Endothelial cell of umbilical vein (primary cell): ENCODE data around the gene SLCO3A1. TPM values are rescaled to one million over a fixed set of nuclear protein-coding genes. Genes with fewer than 3 reads are reported as not detected.

Experiments
- BruUV-seq: library from RNA; stranded (reverse); fragments of 400-500 nt; replicated peaks from 2 replicates; lab custom pipeline; 2021; lab: Mats Ljungman, UMichigan
- CTCF ChIA-PET: fragments of 300-600, 350-600 bp; sonication (Branson Sonifier 250); formaldehyde crosslinking; loops from one replicate; lab custom pipeline; 2021; ENCODE audit warnings: antibody characterized with exemption, inconsistent platforms; lab: Charles Lee
- POLR2A ChIA-PET: fragments of 300-600, 350-600 bp; sonication (Branson Sonifier 250); formaldehyde crosslinking; loops from one replicate; lab custom pipeline; 2021; ENCODE audit warnings: antibody characterized with exemption, inconsistent platforms; lab: Charles Lee
- DNase-seq: peaks from one replicate; pipeline ENCODE4 v3.0.0-alpha.2; 2011; ENCODE audit warnings: low read depth, low spot score
- FAIRE-seq: peaks from 2 replicates; lab custom pipeline; 2011; peaks lifted over from hg19 to GRCh38; lab: Jason Lieb, UNC
- H2AFZ ChIP-seq: 2 replicates; pipeline ENCODE4 v1.6.0; 2012; ENCODE audit warnings: low read depth, low read length, control low read depth, inconsistent platforms
- H3K27ac ChIP-seq: 2 replicates; pipeline ENCODE4 v1.5.1; 2011; ENCODE audit warnings: low read depth, mild to moderate bottlenecking, control low read depth, low read length, moderate library complexity; ENCODE audit not compliant: insufficient read depth
- H3K27me3 ChIP-seq, 2 experiments: 2 replicates each; pipeline versions ENCODE4 v1.6.0 to v1.6.1; 2011; ENCODE audit warnings: low read length in 2 of 2, mixed read lengths in 1 of 2; ENCODE audit not compliant: control insufficient read depth in 2 of 2, insufficient read depth in 2 of 2
- H3K36me3 ChIP-seq, 2 experiments: 2 replicates in 1 of 2; 3 replicates in 1 of 2; pipeline ENCODE4 v1.5.1; 2011; ENCODE audit warnings: low read length in 2 of 2, mild to moderate bottlenecking in 1 of 2, moderate library complexity in 1 of 2; ENCODE audit not compliant: control insufficient read depth in 2 of 2, insufficient read depth in 2 of 2; ENCODE audit errors: extremely low read depth in 1 of 2
- H3K4me1 ChIP-seq: 3 replicates; pipeline ENCODE4 v1.5.1; 2011; ENCODE audit warnings: mild to moderate bottlenecking, low read length; ENCODE audit not compliant: control insufficient read depth, insufficient read depth; ENCODE audit errors: extremely low read depth
- H3K4me2 ChIP-seq: 2 replicates; pipeline ENCODE4 v1.6.1; 2011; ENCODE audit warnings: low read length, control low read depth, mixed read lengths; ENCODE audit not compliant: insufficient read depth
- H3K4me3 ChIP-seq, 3 experiments: fragments of 200-600 bp in 1 of 3; sonication (generic), shearing (Covaris generic) in 1 of 3; replicated peaks in 1 of 3; 2 replicates each; pipeline ENCODE4 v1.5.1; 2011 to 2016; ENCODE audit warnings: control low read depth in 3 of 3, low read length in 3 of 3, mild to moderate bottlenecking in 2 of 3, inconsistent platforms in 1 of 3, low read depth in 1 of 3, moderate library complexity in 1 of 3; ENCODE audit not compliant: insufficient read depth in 1 of 3
- H3K79me2 ChIP-seq: 2 replicates; pipeline ENCODE4 v1.6.0; 2012; ENCODE audit warnings: low read length, inconsistent platforms; ENCODE audit not compliant: control insufficient read depth, insufficient read depth
- H3K9ac ChIP-seq: replicated peaks from 2 replicates; pipeline ENCODE3; 2011; ENCODE audit warnings: low read length, control low read depth; ENCODE audit not compliant: insufficient read depth; ENCODE audit errors: extremely low read depth
- H3K9me1 ChIP-seq: replicated peaks from 3 replicates; pipeline ENCODE4 v1.6.0; 2011; ENCODE audit warnings: mild to moderate bottlenecking, low read length; ENCODE audit not compliant: control insufficient read depth, insufficient read depth; ENCODE audit errors: extremely low read depth
- H3K9me3 ChIP-seq: replicated peaks from 2 replicates; pipeline ENCODE4 v1.5.1; 2012; ENCODE audit warnings: low read length, inconsistent platforms; ENCODE audit not compliant: control insufficient read depth, insufficient read depth
- H4K20me1 ChIP-seq: replicated peaks from 2 replicates; pipeline ENCODE3; 2011; ENCODE audit warnings: mild to moderate bottlenecking, low read length; ENCODE audit not compliant: control insufficient read depth, insufficient read depth; ENCODE audit errors: extremely low read depth
- CTCF ChIP-seq, 2 donors: IDR thresholded peaks; 1 replicate in 1 of 2; 2 replicates in 1 of 2; pipeline ENCODE4 v1.5.1; 2011; ENCODE audit warnings: low read length in 2 of 2, mild to moderate bottlenecking in 2 of 2, moderate library complexity in 2 of 2, control low read depth in 1 of 2, inconsistent platforms in 1 of 2, low read depth in 1 of 2; ENCODE audit not compliant: insufficient read depth in 1 of 2; ENCODE audit errors: extremely low read depth in 1 of 2
- EZH2 ChIP-seq: IDR thresholded peaks from 2 replicates; pipeline ENCODE4 v1.6.1; 2012; ENCODE audit warnings: borderline replicate concordance, low read depth, mild to moderate bottlenecking, moderate library complexity, low read length, inconsistent platforms; ENCODE audit not compliant: severe bottlenecking
- FOS ChIP-seq: IDR thresholded peaks from 2 replicates; pipeline ENCODE4 v1.6.1; 2011; ENCODE audit warnings: mild to moderate bottlenecking, low read length, moderate library complexity, borderline replicate concordance; ENCODE audit not compliant: insufficient read depth
- GATA2 ChIP-seq: IDR thresholded peaks from 2 replicates; pipeline ENCODE4 v1.7.0; 2011; ENCODE audit warnings: low read depth, mild to moderate bottlenecking, moderate library complexity, mixed read lengths, low read length; ENCODE audit not compliant: insufficient read length, insufficient read depth
- JUN ChIP-seq: IDR thresholded peaks from 2 replicates; pipeline ENCODE4 v1.6.1; 2011; ENCODE audit warnings: borderline replicate concordance, low read depth; ENCODE audit not compliant: insufficient read length, insufficient read depth
- MAX ChIP-seq: IDR thresholded peaks from 2 replicates; pipeline ENCODE4 v1.6.1; 2011; ENCODE audit not compliant: insufficient read depth, insufficient read length
- MYC ChIP-seq: IDR thresholded peaks from one replicate; pipeline ENCODE4 v1.6.1; 2011; ENCODE audit warnings: mild to moderate bottlenecking, low read depth, low read length
- POLR2A ChIP-seq: IDR thresholded peaks from 2 replicates; pipeline ENCODE4 v1.6.1; 2012; ENCODE audit warnings: low read depth, mild to moderate bottlenecking, control low read depth, low read length
- POLR2AphosphoS5 ChIP-seq: IDR thresholded peaks from 2 replicates; pipeline ENCODE4 v1.6.1; 2012; ENCODE audit warnings: low read depth, mild to moderate bottlenecking, control low read depth, low read length, moderate library complexity; ENCODE audit not compliant: insufficient read depth
- dilution Hi-C: fragments of 300-500 bp; cut with MboI; formaldehyde crosslinking; loops from one replicate; pipeline ENCODE4 v1.15.0; 2019; ENCODE audit warnings: low sequenced_read_pairs; ENCODE audit not compliant: extremely low pct_ligation_motif_present
- intact Hi-C: fragments of 100-400 bp; cut with micrococcal nuclease; formaldehyde crosslinking; loops from one replicate; pipeline ENCODE4 v1.10.0; 2022
- polyA plus RNA-seq, 4 experiments: library from polyadenylated mRNA; depleted of rRNA in 3 of 4; stranded (reverse) in 3 of 4; unstranded in 1 of 4; fragments of >200 nt; gene quantifications; 2 replicates each; pipeline versions ENCODE4 v1.2.1 to v1.2.3, GENCODE V29; 2011 to 2012; ENCODE audit warnings: missing spikeins in 1 of 4
- total RNA-seq: library from RNA; stranded (reverse); gene quantifications from 2 replicates; pipeline ENCODE4 v1.2.3, GENCODE V29; 2021

Gene SLCO3A1
- total and polyA plus RNA-seq, 2 donors (not counting 3 experiments of a cell fraction or from before 2014, with no cell fraction given), result 0.88 to 0.92 TPM

DNA sequence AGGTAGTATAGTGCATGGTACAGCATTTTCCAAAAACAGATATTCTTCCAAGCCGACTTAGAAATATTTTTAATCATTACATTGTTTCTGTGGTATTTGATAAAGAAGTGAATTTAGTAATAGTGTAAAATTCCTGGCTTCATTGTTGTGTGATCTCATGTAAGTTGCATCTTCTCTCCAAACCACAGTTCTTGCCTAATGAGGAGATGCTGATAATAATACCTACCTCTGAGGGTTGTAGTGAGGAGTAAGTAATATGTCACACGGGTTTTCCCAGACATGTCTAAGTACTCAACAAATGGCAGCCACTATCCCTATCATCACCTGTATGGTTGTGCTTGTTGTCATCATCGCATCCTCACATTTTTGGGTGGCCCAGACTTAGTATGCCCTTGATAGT, 167.3 kb downstream of the SLCO3A1 start:
- no peak for DNase-seq
- intact Hi-C loops, result no loop called here

More for the DNA sequence above, 167.3 kb downstream of the SLCO3A1 start:
- no peak overlapping the region for H2AFZ ChIP-seq
- no peak overlapping the region for H3K9ac ChIP-seq
- H4K20me1 ChIP-seq, result no peaks in the 10 kb centered on the region
- no peaks in the 10 kb centered on the region for H3K27me3 ChIP-seq
- TF ChIP-seq POLR2AphosphoS5, result no peak
- no peak for TF ChIP-seq GATA2
- TF ChIP-seq JUN, result no peak
- TF ChIP-seq POLR2A, result no peak
- no peak for TF ChIP-seq FOS
- TF ChIP-seq MAX, result no peak
- no peak for TF ChIP-seq MYC
- no peak for TF ChIP-seq EZH2
- TF ChIP-seq CTCF (IDR thresholded peaks at IDR 0.05; ENCODE audit: extremely low read depth in 1 of 2, insufficient read depth in 1 of 2, low read depth in 1 of 2, low read length in 2 of 2), result no peak
- no peak for FAIRE-seq
- dilution Hi-C loops, result no loop called here
- ChIA-PET POLR2A (no interaction called here), CTCF (no interaction called here)
- no peaks in the 10 kb centered on the region for H3K9me3 ChIP-seq
- H3K36me3 ChIP-seq, result no peaks in the 10 kb centered on the region
- no peak overlapping the region for H3K4me2 ChIP-seq
- no peaks in the 10 kb centered on the region for H3K79me2 ChIP-seq
- no peak overlapping the region for H3K27ac ChIP-seq
- H3K4me3 ChIP-seq, result no peak overlapping the region
- H3K9me1 ChIP-seq, result no peaks in the 10 kb centered on the region
- no peaks in the 10 kb centered on the region for H3K4me1 ChIP-seq
- BruUV-seq, result no TSS peak
